ENCODE data around the gene HSP90AB1. TPM values are rescaled to one million over a fixed set of nuclear protein-coding genes. Genes with fewer than 3 reads are reported as not detected.
"Not testable (repeated sequence)": the region's sequence is repeated elsewhere in the genome, so short reads cannot be mapped to it uniquely, and the experiment has no call there.

Gene HSP90AB1
- total RNA-seq, 2 donors from 2014 or later: 716 to 772 TPM

- H3K4me1 ChIP-seq: peaks cover 0 to 81% of the 10 kb centered on the region in 2 donors
- H3K27ac ChIP-seq: peak overlapping the region; percentile 98
- DNase-seq (ENCODE audit: low spot score): no peak
- no peak for TF ChIP-seq CTCF (IDR thresholded peaks at IDR 0.05)
- no peaks in the 10 kb centered on the region for H3K9me3 ChIP-seq
- H3K27me3 ChIP-seq: no peaks in the 10 kb centered on the region
- H3K36me3 ChIP-seq: peaks cover 38% of the 10 kb centered on the region
- peak overlapping the region in 1 of 2 donors; percentile 39 for H3K4me3 ChIP-seq
These were observed 18.9 kb upstream of the HSP90AB1 start for GRCh38 chr6:44228031-44228430.

- peaks cover 38% of the 10 kb centered on the region for H3K36me3 ChIP-seq
- H3K4me3 ChIP-seq: peak overlapping the region in 1 of 2 donors; percentile 39
These were observed 18.5 kb upstream of the HSP90AB1 start for GRCh38 chr6:44228433-44228832.

GRCh38 chr6:44228836-44229235 lies 18.1 kb upstream of the HSP90AB1 start:
- H3K36me3 ChIP-seq: peaks cover 38% of the 10 kb centered on the region
- peak overlapping the region; percentile 98 for H3K27ac ChIP-seq
- no peaks in the 10 kb centered on the region for H3K27me3 ChIP-seq
- no peaks in the 10 kb centered on the region for H3K9me3 ChIP-seq
- no peak for TF ChIP-seq CTCF (IDR thresholded peaks at IDR 0.05)
- peaks cover 0 to 85% of the 10 kb centered on the region in 2 donors for H3K4me1 ChIP-seq
- H3K4me3 ChIP-seq: peak overlapping the region in 1 of 2 donors; percentile 39
- no peak for DNase-seq (ENCODE audit: low spot score)

More at GRCh38 chr6:44228433-44228832, 18.5 kb upstream of the HSP90AB1 start:
- no peak for TF ChIP-seq CTCF (IDR thresholded peaks at IDR 0.05)
- DNase-seq (ENCODE audit: low spot score): no peak
- Histone ChIP-seq H3K9me3 (no peaks in the 10 kb centered on the region), H3K27ac (peak overlapping the region; percentile 98), H3K4me1 (peaks cover 0 to 84% of the 10 kb centered on the region in 2 donors), H3K27me3 (no peaks in the 10 kb centered on the region)

GRCh38 chr6:44229376-44230033 lies 17.4 kb upstream of the HSP90AB1 start:
- DNase-seq (ENCODE audit: low spot score): no peak
- Histone ChIP-seq H3K4me1 (peaks cover 0 to 85% of the 10 kb centered on the region in 2 donors), H3K9me3 (no peaks in the 10 kb centered on the region), H3K27ac (peak overlapping the region; percentile 98), H3K4me3 (no peak overlapping the region), H3K27me3 (no peaks in the 10 kb centered on the region), H3K36me3 (peaks cover 38% of the 10 kb centered on the region)
- no peak for TF ChIP-seq CTCF (IDR thresholded peaks at IDR 0.05)

GRCh38 chr6:44230034-44230675 lies 16.7 kb upstream of the HSP90AB1 start:
- TF ChIP-seq CTCF (IDR thresholded peaks at IDR 0.05): no peak
- Histone ChIP-seq H3K4me3 (no peak overlapping the region), H3K27ac (peak overlapping the region; percentile 98), H3K9me3 (no peaks in the 10 kb centered on the region), H3K4me1 (peaks cover 0 to 85% of the 10 kb centered on the region in 2 donors), H3K27me3 (no peaks in the 10 kb centered on the region), H3K36me3 (peaks cover 38% of the 10 kb centered on the region)
- DNase-seq (ENCODE audit: low spot score): no peak

GRCh38 chr6:44231426-44231825 lies 15.5 kb upstream of the HSP90AB1 start:
- H3K27me3 ChIP-seq; H3K9me3 ChIP-seq; DNase-seq (ENCODE audit: low spot score); H3K4me3 ChIP-seq: not testable (repeated sequence)
- Histone ChIP-seq H3K36me3 (peaks cover 38% of the 10 kb centered on the region), H3K27ac (peak overlapping the region; percentile 98), H3K4me1 (peaks cover 0 to 82% of the 10 kb centered on the region in 2 donors)

Measured in right atrium auricular region (tissue), 2 donors.